ENCODE measurements around the gene CYBA.
"Not testable (repeated sequence)": the region's sequence is repeated elsewhere in the genome, so short reads cannot be mapped to it uniquely, and the experiment has no call there.

The CYBA gene

DNA sequence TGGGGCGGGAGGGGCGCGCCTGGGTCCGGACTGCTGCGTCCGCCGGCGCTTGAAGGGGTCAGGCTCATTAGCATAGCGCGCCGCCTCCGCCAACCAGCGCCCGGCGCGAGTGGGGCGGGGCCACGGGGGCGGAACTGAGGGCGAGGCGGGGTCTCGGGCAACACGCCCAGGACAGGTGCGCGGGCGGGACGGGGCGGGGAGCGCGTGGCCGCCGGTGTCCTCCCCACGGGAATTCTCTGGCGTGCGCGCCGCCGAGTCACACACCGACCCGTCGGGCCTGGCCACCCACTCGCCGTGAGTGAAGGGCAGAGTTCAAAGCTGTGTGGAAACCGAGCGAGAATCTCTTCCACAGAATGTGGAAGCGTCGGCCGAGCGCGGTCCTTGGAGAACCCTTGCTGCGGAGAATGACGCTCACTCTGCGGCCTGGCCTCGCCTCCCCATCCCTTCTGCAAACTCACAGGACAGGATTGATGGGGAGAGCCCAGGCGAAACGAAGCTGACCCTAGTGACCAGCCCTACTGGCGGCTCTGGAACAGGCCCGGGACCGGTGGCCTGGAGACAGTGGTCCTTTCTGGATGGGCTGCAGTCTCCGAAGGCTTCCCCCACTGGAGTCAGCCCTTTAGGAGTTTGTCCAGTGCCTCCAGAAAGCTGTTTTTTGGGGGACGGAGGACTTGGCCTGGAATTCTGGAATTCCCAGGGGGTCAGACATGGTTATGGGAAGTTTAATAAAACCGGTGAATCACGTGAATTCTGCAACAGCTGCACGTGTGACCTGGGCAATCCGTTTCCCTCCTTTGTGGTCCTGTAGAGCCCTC, 35.8 kb upstream of the CYBA start, which contains the start of gene SNAI3:
Gene SNAI3, minus strand, starts transcription at position 69 of the 815 bp plus-strand sequence. CDS start 101 bp downstream, outside the sequence.
- DNase-seq = peak in 33 of 56 donors; percentile 5 to 74 (median 32)

DNA sequence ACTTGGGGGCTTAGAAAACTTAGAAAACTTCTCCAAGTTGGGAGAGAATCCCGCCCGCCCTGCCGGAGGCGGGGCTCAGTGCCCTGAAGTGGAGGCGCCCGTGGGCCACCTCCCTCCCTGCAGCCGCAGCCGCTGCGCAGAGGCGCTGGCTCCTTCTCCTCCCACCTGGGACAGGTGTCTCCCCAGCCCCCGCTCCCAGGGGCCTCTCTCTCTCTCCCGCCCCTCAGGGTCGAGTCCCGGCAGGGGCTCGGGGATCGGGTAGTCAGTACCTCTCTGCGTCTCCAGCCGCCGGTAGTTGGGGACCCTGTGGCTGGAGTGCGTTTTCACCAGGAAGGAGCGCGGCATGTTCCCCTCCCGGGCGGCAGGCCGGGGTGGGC, 35.2 kb upstream of the CYBA start:
- DNase-seq = peak in 1 of 56 donors; percentile 30

DNA sequence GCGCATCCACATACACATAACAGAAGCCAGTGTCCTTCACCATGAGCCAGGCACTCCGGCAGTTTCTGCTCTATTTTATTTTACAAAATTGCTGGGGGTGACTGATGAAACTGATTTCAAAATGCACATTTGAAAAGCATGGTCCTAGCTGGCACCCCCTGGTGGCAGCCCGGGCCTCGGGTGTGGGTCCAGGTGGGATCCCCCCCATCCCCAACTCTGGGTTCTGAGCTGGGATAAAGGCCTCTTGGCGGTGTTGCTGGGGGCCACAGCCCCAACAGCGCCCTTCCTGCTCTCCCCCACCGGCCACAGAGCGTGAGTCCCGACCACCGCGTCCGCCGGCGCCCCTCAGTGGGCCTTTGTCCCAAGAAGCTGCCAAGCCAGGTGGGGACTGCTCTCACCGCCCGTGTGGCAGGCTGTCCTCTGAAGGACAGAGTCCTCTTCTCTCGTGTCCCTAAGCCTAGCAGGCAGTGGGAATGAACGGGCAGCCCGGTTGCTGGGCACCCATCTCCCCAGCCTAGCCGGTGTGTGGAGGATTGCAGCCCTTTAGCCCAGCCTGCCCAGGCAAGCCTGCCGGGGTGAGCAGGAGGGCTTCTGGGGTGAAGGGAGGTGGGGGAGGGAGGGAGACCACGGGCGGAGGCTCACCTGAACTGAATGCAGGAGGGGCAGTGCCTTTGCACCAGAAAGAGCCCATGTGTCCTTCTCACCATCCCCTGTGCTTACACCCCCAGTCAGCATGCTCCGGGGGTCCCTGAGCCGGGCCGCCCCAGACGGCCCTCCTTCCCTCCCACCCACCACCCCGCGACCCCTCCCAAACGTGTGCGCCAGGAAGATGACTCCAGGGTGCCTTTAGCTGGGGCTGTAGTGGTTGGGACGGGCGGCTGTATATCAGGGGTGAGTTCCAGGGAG, 34.6 kb upstream of the CYBA start:
- peak in 2 of 56 donors; percentile 20 to 32 for DNase-seq

GRCh38 chr16:88684569-88685155, 33.8 kb upstream of the CYBA start:
- no peak for DNase-seq

DNA sequence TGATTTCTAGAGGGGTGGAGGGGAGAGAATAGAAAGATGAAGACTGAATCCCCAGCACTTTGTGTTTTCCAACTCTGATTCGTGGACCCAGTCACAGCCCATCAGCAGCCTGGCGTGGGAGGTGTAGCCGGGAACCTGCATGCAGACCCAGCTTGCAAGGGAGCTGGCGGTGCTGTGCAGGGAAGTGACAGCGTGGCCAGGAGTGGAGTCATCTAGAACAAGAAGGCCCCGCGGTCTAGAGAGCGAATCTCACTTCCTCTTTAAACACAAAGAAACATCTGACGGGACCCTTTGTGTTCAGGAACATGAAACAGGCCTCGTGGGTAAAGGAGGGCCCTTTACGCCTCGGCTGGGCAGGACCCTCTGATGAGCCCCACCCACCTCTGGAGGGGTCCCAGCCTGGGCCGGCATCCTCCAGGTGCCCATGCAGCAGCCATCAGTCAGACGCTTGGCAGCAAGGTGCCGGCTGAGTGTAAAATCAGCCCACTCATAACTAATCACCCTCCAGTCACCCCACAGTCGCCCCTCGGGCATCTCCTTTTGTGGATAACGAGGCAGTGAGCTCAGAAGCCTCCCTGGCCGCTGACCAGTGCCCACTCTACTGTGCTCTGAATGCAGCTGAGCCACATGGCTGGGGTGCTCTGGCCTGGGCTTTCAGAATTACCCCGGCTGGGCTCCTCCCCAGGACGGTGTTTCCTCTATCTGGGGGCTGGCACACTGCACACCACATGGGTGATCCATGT, 31.0 kb upstream of the CYBA start:
- peak in 39 of 56 donors; percentile 6 to 78 (median 46) for DNase-seq

GRCh38 chr16:88681084-88681680, 30.3 kb upstream of the CYBA start:
- DNase-seq = no peak

DNA sequence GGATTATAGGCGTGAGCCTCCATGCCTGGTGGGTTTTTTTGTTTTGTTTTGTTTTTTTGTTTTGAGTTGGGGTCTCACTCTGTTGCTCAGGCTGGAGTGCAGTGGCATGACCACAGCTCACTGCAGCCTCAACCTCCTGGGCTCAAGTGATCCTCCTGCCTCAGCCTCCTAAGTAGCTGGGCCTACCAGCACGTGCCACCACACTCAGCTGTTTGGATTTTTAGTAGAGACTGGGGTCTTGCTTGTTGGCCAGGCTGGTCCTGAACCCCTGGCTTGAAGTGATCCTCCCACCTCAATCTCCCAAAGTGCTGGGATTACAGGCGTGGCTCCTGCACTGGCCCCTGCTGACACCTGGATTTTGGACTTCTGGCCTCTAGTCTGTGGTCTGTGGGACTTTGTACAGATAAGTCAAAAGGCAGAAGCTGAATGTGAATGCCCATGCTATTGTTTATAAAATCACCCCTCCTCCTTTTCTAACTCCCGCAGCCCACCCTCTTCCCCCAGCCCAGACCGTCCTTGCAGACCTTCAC, 29.8 kb upstream of the CYBA start:
- DNase-seq = no peak

DNA sequence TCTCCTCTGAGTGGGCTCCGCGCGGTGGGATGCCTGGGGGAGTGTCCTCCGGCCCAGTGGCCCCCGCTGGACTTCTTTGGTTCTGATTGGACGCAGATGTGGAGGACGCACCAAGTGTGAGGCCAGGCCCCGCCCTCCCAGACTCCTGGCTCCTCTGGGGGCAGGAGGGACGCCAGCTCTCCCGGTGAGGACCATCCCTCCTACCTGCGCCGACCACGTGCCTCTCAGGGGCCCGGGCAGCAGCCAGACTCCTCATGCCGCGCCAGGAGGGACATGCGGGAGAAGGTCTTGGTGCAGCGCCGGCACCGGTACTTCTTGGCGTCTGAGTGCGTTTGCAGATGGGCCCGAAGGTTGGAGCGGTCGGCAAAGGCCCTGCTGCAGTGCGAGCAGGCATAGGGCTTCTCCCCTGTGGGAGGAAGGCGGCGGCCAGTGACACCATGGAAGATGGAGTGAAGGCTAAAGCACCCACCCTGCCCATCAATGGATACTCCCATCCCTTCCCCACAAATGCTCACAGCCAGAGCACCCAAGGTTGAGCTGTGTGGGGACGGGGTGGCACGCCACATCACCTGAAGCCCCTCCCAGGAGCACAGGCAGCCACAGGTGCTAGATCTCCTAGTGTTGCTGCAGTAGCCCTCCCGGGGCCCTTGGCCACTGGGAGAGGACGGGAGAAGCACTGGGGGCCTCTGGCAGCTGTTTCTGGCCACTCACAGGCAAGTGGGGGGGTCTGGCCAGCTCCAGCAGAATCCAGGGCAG, 27.5 kb upstream of the CYBA start:
- DNase-seq = no peak

GRCh38 chr16:88677721-88678120, 26.9 kb upstream of the CYBA start:
- no peak for DNase-seq

DNA sequence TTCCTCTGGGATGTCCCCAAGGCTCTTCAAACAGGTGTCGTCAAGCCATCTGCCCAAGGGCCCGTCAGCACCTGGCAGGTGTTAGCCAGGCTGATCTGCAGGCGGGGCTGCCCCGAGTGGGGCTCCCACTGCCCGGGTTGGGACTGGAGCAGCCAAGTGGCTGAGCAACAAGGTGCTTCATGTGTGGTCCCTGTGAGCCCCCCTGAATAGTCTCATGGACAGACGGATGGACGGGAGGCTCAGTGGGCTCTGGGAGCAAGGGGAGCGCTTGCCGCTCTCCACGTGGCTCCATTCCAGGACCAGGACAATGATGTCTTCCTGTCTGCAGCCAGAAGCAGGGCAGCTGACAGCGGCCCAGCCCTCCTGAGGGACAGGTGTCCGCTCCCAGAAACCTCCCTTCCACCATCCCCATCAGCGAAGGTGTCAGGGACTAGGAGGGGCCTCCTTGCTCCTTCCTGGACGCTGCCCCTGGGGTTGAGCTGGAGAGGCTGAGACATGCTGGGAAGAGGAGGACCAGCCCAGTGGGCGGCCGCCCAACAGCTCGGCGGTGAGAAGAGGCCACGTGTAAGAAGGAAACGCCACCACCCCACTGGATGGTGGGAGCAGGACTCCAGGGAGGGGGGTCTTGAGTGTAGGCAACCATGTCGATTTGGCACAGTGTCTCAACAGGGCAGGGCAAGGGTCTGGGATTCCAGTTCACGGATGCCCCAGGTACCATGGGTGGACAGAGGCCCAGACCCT, 25.8 kb upstream of the CYBA start:
- DNase-seq = no peak

DNA sequence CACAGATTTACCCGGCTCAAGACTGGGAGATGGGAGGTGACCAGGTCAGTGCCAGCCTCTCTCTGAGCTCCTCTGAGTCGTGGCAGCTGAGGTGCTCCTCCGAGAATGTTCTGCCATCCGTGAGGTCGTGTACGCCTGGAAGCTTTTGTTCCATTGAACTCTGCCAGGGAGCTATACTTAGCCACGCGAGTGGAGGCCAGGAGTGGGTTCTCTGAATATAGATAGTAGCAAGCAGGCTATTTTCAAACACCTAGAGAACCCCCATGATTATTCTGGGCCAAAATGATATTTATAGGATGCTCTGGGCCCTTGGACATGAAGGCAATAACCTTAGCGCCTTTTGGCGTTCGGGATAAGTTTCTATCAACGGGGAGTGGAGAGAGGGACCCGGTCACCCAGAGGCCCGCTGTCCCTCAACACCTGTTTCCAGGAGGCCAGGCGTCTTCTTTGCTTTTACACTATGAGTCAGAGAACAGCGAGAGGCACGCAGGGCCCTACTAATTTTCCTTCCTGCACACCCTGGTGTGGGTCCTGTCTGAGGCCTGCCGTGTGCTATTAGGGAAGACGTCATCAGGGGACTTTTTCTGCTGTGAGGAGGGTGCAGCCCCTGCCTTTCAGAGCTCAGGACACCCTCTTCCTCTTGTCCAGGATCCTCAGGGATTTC, 23.0 kb upstream of the CYBA start:
- DNase-seq = no peak

DNA sequence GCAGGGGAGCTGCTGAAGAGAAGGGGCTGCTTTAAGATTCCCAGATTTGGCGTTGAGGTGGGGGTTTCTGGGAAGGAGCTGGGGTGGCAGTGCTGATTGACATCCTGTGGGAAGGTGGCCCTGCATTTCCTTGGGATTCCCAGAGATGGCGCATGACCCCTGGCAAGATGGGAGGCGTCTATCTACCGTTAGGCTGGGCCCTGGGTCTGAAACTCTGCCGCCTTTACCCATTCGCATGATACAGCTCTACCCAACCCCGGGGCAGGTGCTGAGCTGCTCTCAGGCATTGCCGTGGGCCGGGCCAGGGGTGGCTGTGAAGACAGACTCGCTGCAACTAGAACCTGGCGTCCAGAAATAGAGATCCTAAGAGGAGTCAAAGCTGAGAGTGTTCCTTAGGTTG, 21.9 kb upstream of the CYBA start:
- no peak for DNase-seq

GRCh38 chr16:88671806-88672205, 21.0 kb upstream of the CYBA start:
- DNase-seq = no peak

GRCh38 chr16:88669980-88670379, 19.1 kb upstream of the CYBA start:
- DNase-seq = no peak

DNA sequence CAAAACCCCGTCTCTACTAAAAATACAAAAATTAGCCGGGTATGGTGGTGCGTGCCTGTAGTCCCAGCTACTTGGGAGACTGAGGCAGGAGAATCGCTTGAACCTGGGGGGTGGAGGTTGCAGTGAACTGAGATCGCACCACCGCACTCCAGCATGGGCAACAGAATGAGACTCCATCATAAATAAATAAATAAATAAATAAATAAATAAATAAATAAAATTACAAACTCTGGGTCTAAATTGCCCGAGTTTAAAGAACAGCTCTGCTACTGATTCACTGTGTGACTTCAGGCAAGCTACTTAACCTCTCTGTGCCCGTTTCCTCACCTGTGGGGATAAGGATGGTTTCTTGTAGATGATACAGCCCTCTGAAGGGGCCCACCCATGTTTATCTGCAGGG, 18.6 kb upstream of the CYBA start:
- DNase-seq = not testable (repeated sequence)

- DNase-seq = no peak
Observed at GRCh38 chr16:88667461-88667860, 16.6 kb upstream of the CYBA start.

- no peak for DNase-seq
Observed at GRCh38 chr16:88665570-88665969, 14.7 kb upstream of the CYBA start.

- no peak for DNase-seq
Observed at GRCh38 chr16:88665148-88665547, 14.3 kb upstream of the CYBA start.
